K562 (cell line): ENCODE data around the gene EXOC4. TPM values are rescaled to one million over a fixed set of nuclear protein-coding genes. Genes with fewer than 3 reads are reported as not detected.

ENCODE experiments used
- ATAC-seq: fragments of 200-7000 bp; cut with Tn5 transposase; 3 replicates; pipeline ENCODE4 v1.9.1; 2020; ENCODE audit warnings: moderate library complexity
- BruUV-seq: library from RNA; stranded (reverse); fragments of 400-500 nt; replicated peaks from 2 replicates; lab custom pipeline; 2021; lab: Mats Ljungman, UMichigan
- CTCF ChIA-PET: fragments of 300-600 bp; formaldehyde crosslinking; extraction: SDS; loops from one replicate; lab custom pipeline; 2021; ENCODE audit warnings: low intra/inter-chr PET ratio; lab: Yijun Ruan, JAX
- POLR2A ChIA-PET: fragments of 300-600, 350-650 bp; sonication (Branson Sonifier 250); formaldehyde crosslinking; extraction: SDS; loops from one replicate; lab custom pipeline; 2021; ENCODE audit warnings: antibody characterized with exemption, inconsistent platforms; lab: Yijun Ruan, JAX
- DNase-seq, 4 experiments: peaks; one replicate each; pipeline versions ENCODE4 v3.0.0 to v3.0.0-alpha.2; 2011 to 2018; ENCODE audit warnings: low spot score in 3 of 4, mixed read lengths in 3 of 4; ENCODE audit errors: extremely low read depth in 1 of 4
- FAIRE-seq: peaks from 2 replicates; lab custom pipeline; 2011; peaks lifted over from hg19 to GRCh38; lab: Jason Lieb, UNC
- H2AFZ ChIP-seq: 2 replicates; pipeline ENCODE4 v1.6.0; 2011; ENCODE audit warnings: low read depth, low read length, control low read depth, inconsistent platforms
- H3K27ac ChIP-seq: fragments of 200-600 bp; 3 replicates; pipeline ENCODE4 v1.8.0; 2011; ENCODE audit warnings: low read depth, mild to moderate bottlenecking, control low read depth, inconsistent platforms, low read length, moderate library complexity, mixed read lengths; ENCODE audit errors: extremely low read depth
- H3K27me3 ChIP-seq, 2 experiments: fragments of 300-600 bp in 1 of 2; 2 replicates in 1 of 2; 3 replicates in 1 of 2; pipeline versions ENCODE4 v1.6.0 to v1.8.0; 2011; ENCODE audit warnings: inconsistent platforms in 2 of 2, low read length in 2 of 2, mild to moderate bottlenecking in 1 of 2, mixed read lengths in 1 of 2, moderate library complexity in 1 of 2; ENCODE audit not compliant: control insufficient read depth in 2 of 2, insufficient read depth in 2 of 2
- H3K36me3 ChIP-seq: fragments of 300-600 bp; 3 replicates; pipeline ENCODE4 v1.8.0; 2011; ENCODE audit warnings: mild to moderate bottlenecking, low read length, inconsistent platforms; ENCODE audit not compliant: control insufficient read depth, insufficient read depth
- H3K4me1 ChIP-seq, 2 experiments: fragments of 200-600 bp in 1 of 2; replicated peaks in 1 of 2; 2 replicates in 1 of 2; 3 replicates in 1 of 2; pipeline versions ENCODE4 v1.5.1 to v1.8.0; 2011; ENCODE audit warnings: inconsistent platforms in 2 of 2, low read length in 2 of 2, mild to moderate bottlenecking in 1 of 2, mixed read lengths in 1 of 2, moderate library complexity in 1 of 2; ENCODE audit not compliant: control insufficient read depth in 2 of 2, insufficient read depth in 2 of 2
- H3K4me2 ChIP-seq: 2 replicates; pipeline ENCODE4 v1.6.1; 2011; ENCODE audit warnings: low read length, control low read depth, inconsistent platforms, mixed read lengths; ENCODE audit not compliant: insufficient read depth
- H3K4me3 ChIP-seq: fragments of 200-600 bp; sonication (generic), shearing (Covaris generic); 2 replicates; pipeline ENCODE4 v1.5.1; 2016; ENCODE audit warnings: control low read depth, inconsistent platforms
- H3K79me2 ChIP-seq: fragments of 200-600 bp; 3 replicates; pipeline ENCODE4 v1.8.0; 2011; ENCODE audit warnings: low read length, inconsistent platforms; ENCODE audit not compliant: control insufficient read depth, insufficient read depth
- H3K9ac ChIP-seq, 2 experiments: 2 replicates each; pipeline versions ENCODE4 v1.6.0 to v1.6.1; 2011; ENCODE audit warnings: low read depth in 2 of 2, low read length in 2 of 2, control low read depth in 1 of 2, inconsistent platforms in 1 of 2, mild to moderate bottlenecking in 1 of 2, mixed read lengths in 1 of 2; ENCODE audit not compliant: insufficient read depth in 1 of 2
- H3K9me1 ChIP-seq: one replicate; pipeline ENCODE4 v1.6.0; 2011; ENCODE audit warnings: inconsistent platforms, mild to moderate bottlenecking, low read length, moderate library complexity; ENCODE audit not compliant: control insufficient read depth, insufficient read depth
- H3K9me3 ChIP-seq: replicated peaks from 2 replicates; pipeline ENCODE4 v1.5.1; 2011; ENCODE audit warnings: low read depth, low read length, inconsistent platforms; ENCODE audit not compliant: control insufficient read depth, insufficient read depth
- H4K20me1 ChIP-seq: replicated peaks from 2 replicates; pipeline ENCODE4 v1.6.1; 2011; ENCODE audit warnings: low read length, inconsistent platforms, mixed read lengths; ENCODE audit not compliant: control insufficient read depth, insufficient read depth
- BCL6 ChIP-seq: fragments of 250-450 bp; sonication (Bioruptor Pico); IDR thresholded peaks from 2 replicates; pipeline ENCODE4 v1.4.0; 2020
- CCNT2 ChIP-seq: IDR thresholded peaks from 2 replicates; pipeline ENCODE4 v1.6.1; 2011; ENCODE audit warnings: borderline replicate concordance, low read depth, mild to moderate bottlenecking, moderate library complexity, mixed read lengths, low read length; ENCODE audit not compliant: insufficient read length; ENCODE audit errors: extremely low read depth
- EZH2 ChIP-seq: IDR thresholded peaks from 2 replicates; pipeline ENCODE4 v1.6.1; 2012; ENCODE audit warnings: low read depth, mild to moderate bottlenecking, inconsistent platforms, low read length, borderline replicate concordance
- HDAC3 ChIP-seq: fragments of 450-650 bp; IDR thresholded peaks from 2 replicates; pipeline ENCODE4 v1.6.1; 2018; ENCODE audit warnings: borderline replicate concordance, mild to moderate bottlenecking, moderate library complexity; ENCODE audit not compliant: partially characterized antibody
- MBD2 ChIP-seq: sonication (generic); IDR thresholded peaks from 2 replicates; pipeline ENCODE4 v1.6.1; 2016; ENCODE audit warnings: low read depth, borderline replicate concordance
- SMAD2 ChIP-seq: fragments of 150-350 bp; IDR thresholded peaks from 2 replicates; pipeline ENCODE4 v1.6.1; 2014; ENCODE audit warnings: low read depth, mild to moderate bottlenecking, low read length
- SMARCA4 ChIP-seq: fragments of 450-650 bp; IDR thresholded peaks from 2 replicates; pipeline ENCODE4 v1.6.1; 2016
- XRCC4 ChIP-seq: IDR thresholded peaks from one replicate; pipeline ENCODE4 v1.6.1; 2011; ENCODE audit not compliant: insufficient read depth, insufficient read length; ENCODE audit errors: extremely low read depth
- ZC3H8 ChIP-seq: fragments of 450-650 bp; IDR thresholded peaks from 2 replicates; pipeline ENCODE4 v1.6.1; 2017
- ZNF143 ChIP-seq: sonication (generic); formaldehyde crosslinking; IDR thresholded peaks from 2 replicates; pipeline ENCODE4 v1.9.0; 2022; ENCODE audit warnings: mild to moderate bottlenecking, missing genetic modification reagents
- ZNF764 ChIP-seq: fragments of 250-450 bp; sonication (Bioruptor Pico); IDR thresholded peaks from 2 replicates; pipeline ENCODE4 v1.4.0; 2020; ENCODE audit warnings: low read depth, mild to moderate bottlenecking, moderate library complexity
- ZNF77 ChIP-seq: fragments of 250-450 bp; sonication (Bioruptor Pico); IDR thresholded peaks from 2 replicates; pipeline ENCODE4 v1.5.0; 2020
- ZSCAN29 ChIP-seq: fragments of 450-650 bp; IDR thresholded peaks from 2 replicates; pipeline ENCODE4 v1.6.1; 2017
- WGBS: fragments of 100-300 bp; shearing (Covaris generic); methylation state at CpG from one replicate; pipeline ENCODE4 v1.1.6; 2016; ENCODE audit warnings: low coverage, mixed read lengths; ENCODE audit not compliant: insufficient coverage; ENCODE audit errors: missing lambda C conversion rate; 5-methylcytosine and 5-hydroxymethylcytosine counted together
- in situ Hi-C: fragments of 300-500 bp; cut with MboI; formaldehyde crosslinking; loops from 4 replicates; pipeline ENCODE4 v1.15.0; 2018; ENCODE audit warnings: inconsistent platforms, mixed read lengths
- intact Hi-C: fragments of 100-400 bp; cut with micrococcal nuclease; formaldehyde crosslinking; loops from 2 replicates; pipeline ENCODE4 v1.14.2; 2022
- polyA plus RNA-seq, 8 experiments: library from polyadenylated mRNA; depleted of rRNA in 4 of 8; stranded (reverse) in 5 of 8; unstranded in 3 of 8; fragments of >200 nt; fragmentation: Nextera tagmentation in 2 of 8; fragmentation: Illumina TruSeq in 1 of 8; extraction: Ambion mirVana in 2 of 8; extraction: Trizol in 1 of 8; gene quantifications; 2 replicates each; pipeline versions ENCODE4 v1.2.1 to v1.2.3, GENCODE V29; 2011 to 2014; ENCODE audit warnings: inconsistent platforms in 1 of 8, missing spikeins in 1 of 8
- total RNA-seq, 7 experiments: library from RNA; depleted of rRNA in 6 of 7; stranded (reverse); fragments of >200 nt in 6 of 7; fragmentation: Illumina TruSeq in 2 of 7; extraction: Trizol in 2 of 7; gene quantifications; 2 replicates each; pipeline versions ENCODE4 v1.2.1 to v1.2.3, GENCODE V29; 2011 to 2021; ENCODE audit warnings: low replicate concordance in 1 of 7
- TF ChIP-seq, protein P1 (sequence below): fragments of 250-450 bp; sonication (Bioruptor Pico); IDR thresholded peaks from 2 replicates; pipeline ENCODE4 v1.8.0; 2022; ENCODE audit warnings: inconsistent platforms, mild to moderate bottlenecking, moderate library complexity, borderline replicate concordance
- TF ChIP-seq, protein P2 (sequence below): fragments of 250-450 bp; sonication (Bioruptor Pico); IDR thresholded peaks from 2 replicates; pipeline ENCODE4 v1.4.0; 2020; ENCODE audit warnings: borderline replicate concordance
- TF ChIP-seq, protein P3 (sequence below): fragments of 250-450 bp; sonication (Bioruptor Pico); IDR thresholded peaks from 2 replicates; pipeline ENCODE4 v1.9.0; 2021; ENCODE audit warnings: mild to moderate bottlenecking
- TF ChIP-seq, protein P4 (sequence below): sonication (generic); formaldehyde crosslinking; IDR thresholded peaks from 2 replicates; pipeline ENCODE4 v1.8.0; 2022; ENCODE audit warnings: missing genetic modification reagents, mild to moderate bottlenecking, borderline replicate concordance
- TF ChIP-seq, protein P5 (sequence below): fragments of 450-650 bp; IDR thresholded peaks from 2 replicates; pipeline ENCODE4 v1.6.1; 2016; ENCODE audit warnings: antibody characterized with exemption

Gene EXOC4
- total and polyA plus RNA-seq, 9 of the 15 experiments (the other 6 are each of a cell fraction or from before 2014, with no cell fraction given): 18.5 to 73.1 (median 46.6) TPM

DNA sequence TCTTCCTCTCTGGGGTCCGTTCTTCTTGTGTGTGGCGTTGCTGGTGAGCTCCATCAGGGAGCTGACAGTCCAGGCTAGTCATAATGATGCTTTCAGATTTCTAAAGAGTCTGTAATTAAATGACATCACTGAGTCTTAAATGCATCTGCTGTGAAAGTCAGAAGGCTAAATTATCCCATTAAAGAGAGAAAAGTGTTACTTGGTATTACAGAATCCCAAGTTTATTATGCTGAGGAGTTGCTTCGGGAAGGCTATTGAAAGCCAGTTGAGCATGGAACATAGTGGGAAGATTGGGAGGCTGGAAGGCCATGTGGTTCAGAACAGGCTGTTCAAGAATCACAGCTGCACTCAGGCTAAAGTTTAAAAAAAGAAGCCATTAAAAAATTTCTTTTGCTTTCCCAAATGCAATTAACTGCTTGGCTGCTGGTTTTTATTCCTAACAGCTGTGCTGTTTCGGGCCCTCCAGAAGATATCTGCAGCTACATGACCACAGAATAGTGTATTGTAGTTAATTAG is 531.7 kb downstream of the EXOC4 start:
- Histone ChIP-seq H3K9me3 (no peaks in the 10 kb centered on the region), H3K36me3 (no peaks in the 10 kb centered on the region), H3K4me2 (no peak overlapping the region), H3K9ac (no peak overlapping the region), H4K20me1 (no peaks in the 10 kb centered on the region), H3K27ac (no peak overlapping the region), H3K79me2 (no peaks in the 10 kb centered on the region), H2AFZ (no peak overlapping the region), H3K9me1 (no peaks in the 10 kb centered on the region), H3K27me3 (no peaks in the 10 kb centered on the region), H3K4me3 (no peak overlapping the region), H3K4me1 (no peaks in the 10 kb centered on the region)
- in situ Hi-C loops: no loop called here
- intact Hi-C loops: no loop called here
- 30% methylated on average over 4 of the region's 4 CpGs for WGBS
- CTCF ChIA-PET: no interaction called here
- TF ChIP-seq, protein P1, sequence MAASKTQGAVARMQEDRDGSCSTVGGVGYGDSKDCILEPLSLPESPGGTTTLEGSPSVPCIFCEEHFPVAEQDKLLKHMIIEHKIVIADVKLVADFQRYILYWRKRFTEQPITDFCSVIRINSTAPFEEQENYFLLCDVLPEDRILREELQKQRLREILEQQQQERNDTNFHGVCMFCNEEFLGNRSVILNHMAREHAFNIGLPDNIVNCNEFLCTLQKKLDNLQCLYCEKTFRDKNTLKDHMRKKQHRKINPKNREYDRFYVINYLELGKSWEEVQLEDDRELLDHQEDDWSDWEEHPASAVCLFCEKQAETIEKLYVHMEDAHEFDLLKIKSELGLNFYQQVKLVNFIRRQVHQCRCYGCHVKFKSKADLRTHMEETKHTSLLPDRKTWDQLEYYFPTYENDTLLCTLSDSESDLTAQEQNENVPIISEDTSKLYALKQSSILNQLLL (CRISPR knock-in tag): no peak
- TF ChIP-seq ZNF764 (CRISPR knock-in tag) (no peak), HDAC3 (no peak), SMAD2 (no peak), ZSCAN29 (no peak), ZNF77 (no peak), BCL6 (no peak), CCNT2 (no peak), ZC3H8 (no peak), EZH2 (no peak), XRCC4 (no peak), ZNF143 (CRISPR knock-in tag) (no peak), SMARCA4 (no peak), MBD2 (no peak)
- TF ChIP-seq, protein P2, sequence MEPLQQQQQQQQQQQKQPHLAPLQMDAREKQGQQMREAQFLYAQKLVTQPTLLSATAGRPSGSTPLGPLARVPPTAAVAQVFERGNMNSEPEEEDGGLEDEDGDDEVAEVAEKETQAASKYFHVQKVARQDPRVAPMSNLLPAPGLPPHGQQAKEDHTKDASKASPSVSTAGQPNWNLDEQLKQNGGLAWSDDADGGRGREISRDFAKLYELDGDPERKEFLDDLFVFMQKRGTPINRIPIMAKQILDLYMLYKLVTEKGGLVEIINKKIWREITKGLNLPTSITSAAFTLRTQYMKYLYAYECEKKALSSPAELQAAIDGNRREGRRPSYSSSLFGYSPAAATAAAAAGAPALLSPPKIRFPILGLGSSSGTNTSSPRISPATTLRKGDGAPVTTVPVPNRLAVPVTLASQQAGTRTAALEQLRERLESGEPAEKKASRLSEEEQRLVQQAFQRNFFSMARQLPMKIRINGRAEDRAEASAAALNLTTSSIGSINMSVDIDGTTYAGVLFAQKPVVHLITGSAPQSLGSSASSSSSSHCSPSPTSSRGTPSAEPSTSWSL: no peak
- TF ChIP-seq, protein P3, sequence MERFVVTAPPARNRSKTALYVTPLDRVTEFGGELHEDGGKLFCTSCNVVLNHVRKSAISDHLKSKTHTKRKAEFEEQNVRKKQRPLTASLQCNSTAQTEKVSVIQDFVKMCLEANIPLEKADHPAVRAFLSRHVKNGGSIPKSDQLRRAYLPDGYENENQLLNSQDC (CRISPR knock-in tag): no peak
- TF ChIP-seq, protein P4, sequence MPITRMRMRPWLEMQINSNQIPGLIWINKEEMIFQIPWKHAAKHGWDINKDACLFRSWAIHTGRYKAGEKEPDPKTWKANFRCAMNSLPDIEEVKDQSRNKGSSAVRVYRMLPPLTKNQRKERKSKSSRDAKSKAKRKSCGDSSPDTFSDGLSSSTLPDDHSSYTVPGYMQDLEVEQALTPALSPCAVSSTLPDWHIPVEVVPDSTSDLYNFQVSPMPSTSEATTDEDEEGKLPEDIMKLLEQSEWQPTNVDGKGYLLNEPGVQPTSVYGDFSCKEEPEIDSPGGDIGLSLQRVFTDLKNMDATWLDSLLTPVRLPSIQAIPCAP (CRISPR knock-in tag): no peak
- TF ChIP-seq, protein P5, sequence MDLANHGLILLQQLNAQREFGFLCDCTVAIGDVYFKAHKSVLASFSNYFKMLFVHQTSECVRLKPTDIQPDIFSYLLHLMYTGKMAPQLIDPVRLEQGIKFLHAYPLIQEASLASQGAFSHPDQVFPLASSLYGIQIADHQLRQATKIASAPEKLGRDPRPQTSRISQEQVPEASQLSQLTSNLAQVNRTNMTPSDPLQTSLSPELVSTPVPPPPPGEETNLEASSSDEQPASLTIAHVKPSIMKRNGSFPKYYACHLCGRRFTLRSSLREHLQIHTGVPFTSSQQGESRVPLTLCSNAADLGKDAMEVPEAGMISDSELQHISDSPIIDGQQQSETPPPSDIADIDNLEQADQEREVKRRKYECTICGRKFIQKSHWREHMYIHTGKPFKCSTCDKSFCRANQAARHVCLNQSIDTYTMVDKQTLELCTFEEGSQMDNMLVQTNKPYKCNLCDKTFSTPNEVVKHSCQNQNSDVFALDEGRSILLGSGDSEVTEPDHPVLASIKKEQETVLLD: no peak
- POLR2A ChIA-PET: no interaction called here
- ATAC-seq (no peak), DNase-seq (no peak), FAIRE-seq (no peak)
- BruUV-seq: no TSS peak
